ENCODE results near the gene BPIFA2. TPM values are rescaled to one million over a fixed set of nuclear protein-coding genes. Genes with fewer than 3 reads are reported as not detected.

Gene BPIFA2
- total RNA-seq, 1 experiment from 2014 or later: not detected

GRCh38 chr20:33154252-33154651 lies 13.7 kb upstream of the BPIFA2 start:
- H3K9me2 ChIP-seq (replicated peaks; ENCODE audit: low read length): no peaks in the 10 kb centered on the region
- CTCF ChIA-PET: no interaction called here
- H3F3A ChIP-seq (ENCODE audit: low read length, unreplicated experiment): no peaks in the 10 kb centered on the region
- ATAC-seq: no peak
- POLR2A ChIA-PET (ENCODE audit: unreplicated experiment): no interaction called here
- no peak overlapping the region for H3K4me3 ChIP-seq (ENCODE audit: low read length)
- H3K4me1 ChIP-seq (ENCODE audit: insufficient read depth, low read length): no peaks in the 10 kb centered on the region
- H3K27me3 ChIP-seq (ENCODE audit: low read length): peaks cover 72% of the 10 kb centered on the region
- BruUV-seq (replicated peaks): no TSS peak
- no peak for DNase-seq
- H3K9ac ChIP-seq (ENCODE audit: low read length): no peak overlapping the region
- no peak overlapping the region for H3K4me2 ChIP-seq (ENCODE audit: low read length)
- no peak overlapping the region for H2AFZ ChIP-seq (ENCODE audit: low read length)
- TF ChIP-seq EZH2phosphoT487 (IDR thresholded peaks at IDR 0.05; ENCODE audit: borderline replicate concordance, low read length) (no peak), EZH2 (IDR thresholded peaks at IDR 0.05; ENCODE audit: low read length, unreplicated experiment) (no peak), CTCF (conservative IDR thresholded peaks at IDR 0.05; ENCODE audit: low read depth, low read length) (no peak)
- H3K27ac ChIP-seq (ENCODE audit: low read length): no peak overlapping the region
- intact Hi-C loops (cut with micrococcal nuclease): no loop called here
- no peaks in the 10 kb centered on the region for H3K9me3 ChIP-seq (ENCODE audit: low read length)
- no peaks in the 10 kb centered on the region for H3K79me2 ChIP-seq (ENCODE audit: low read length)
- no peaks in the 10 kb centered on the region for H4K20me1 ChIP-seq (ENCODE audit: low read length)
- no peaks in the 10 kb centered on the region for H3K36me3 ChIP-seq (ENCODE audit: low read depth, low read length)

- TF ChIP-seq EZH2phosphoT487 (IDR thresholded peaks at IDR 0.05; ENCODE audit: borderline replicate concordance, low read length): no peak
- TF ChIP-seq EZH2 (IDR thresholded peaks at IDR 0.05; ENCODE audit: low read length, unreplicated experiment): no peak
- no peak for TF ChIP-seq CTCF (conservative IDR thresholded peaks at IDR 0.05; ENCODE audit: low read depth, low read length)
- H3K27ac ChIP-seq (ENCODE audit: low read length): no peak overlapping the region
- DNase-seq (no peak), ATAC-seq (no peak)
- no peaks in the 10 kb centered on the region for H4K20me1 ChIP-seq (ENCODE audit: low read length)
- H3K36me3 ChIP-seq (ENCODE audit: low read depth, low read length): no peaks in the 10 kb centered on the region
- no peak overlapping the region for H2AFZ ChIP-seq (ENCODE audit: low read length)
- H3K9me3 ChIP-seq (ENCODE audit: low read length): no peaks in the 10 kb centered on the region
- H3K4me2 ChIP-seq (ENCODE audit: low read length): no peak overlapping the region
- H3K4me3 ChIP-seq (ENCODE audit: low read length): no peak overlapping the region
- no TSS peak for BruUV-seq (replicated peaks)
- no peaks in the 10 kb centered on the region for H3K79me2 ChIP-seq (ENCODE audit: low read length)
- CTCF ChIA-PET: no interaction called here
- no peaks in the 10 kb centered on the region for H3F3A ChIP-seq (ENCODE audit: low read length, unreplicated experiment)
- intact Hi-C loops (cut with micrococcal nuclease): no loop called here
- H3K9ac ChIP-seq (ENCODE audit: low read length): no peak overlapping the region
- H3K27me3 ChIP-seq (ENCODE audit: low read length): peaks cover 71% of the 10 kb centered on the region
- no peaks in the 10 kb centered on the region for H3K4me1 ChIP-seq (ENCODE audit: insufficient read depth, low read length)
- POLR2A ChIA-PET (ENCODE audit: unreplicated experiment): no interaction called here
- no peaks in the 10 kb centered on the region for H3K9me2 ChIP-seq (replicated peaks; ENCODE audit: low read length)
These were observed 9.1 kb upstream of the BPIFA2 start for GRCh38 chr20:33158637-33159385.

- Histone ChIP-seq H3K4me2 (ENCODE audit: low read length) (no peak overlapping the region), H3K27me3 (ENCODE audit: low read length) (peaks cover 70% of the 10 kb centered on the region), H3F3A (ENCODE audit: low read length, unreplicated experiment) (no peaks in the 10 kb centered on the region), H4K20me1 (ENCODE audit: low read length) (no peaks in the 10 kb centered on the region), H2AFZ (ENCODE audit: low read length) (no peak overlapping the region), H3K79me2 (ENCODE audit: low read length) (no peaks in the 10 kb centered on the region), H3K9me2 (replicated peaks; ENCODE audit: low read length) (no peaks in the 10 kb centered on the region), H3K9ac (ENCODE audit: low read length) (no peak overlapping the region), H3K36me3 (ENCODE audit: low read depth, low read length) (no peaks in the 10 kb centered on the region), H3K27ac (ENCODE audit: low read length) (no peak overlapping the region), H3K4me1 (ENCODE audit: insufficient read depth, low read length) (no peaks in the 10 kb centered on the region), H3K9me3 (ENCODE audit: low read length) (no peaks in the 10 kb centered on the region), H3K4me3 (ENCODE audit: low read length) (no peak overlapping the region)
- TF ChIP-seq EZH2 (IDR thresholded peaks at IDR 0.05; ENCODE audit: low read length, unreplicated experiment): no peak
- TF ChIP-seq CTCF (conservative IDR thresholded peaks at IDR 0.05; ENCODE audit: low read depth, low read length): no peak
- TF ChIP-seq EZH2phosphoT487 (IDR thresholded peaks at IDR 0.05; ENCODE audit: borderline replicate concordance, low read length): no peak
- POLR2A ChIA-PET (ENCODE audit: unreplicated experiment): no interaction called here
- intact Hi-C loops (cut with micrococcal nuclease): no loop called here
- CTCF ChIA-PET: no interaction called here
- no TSS peak for BruUV-seq (replicated peaks)
- DNase-seq: no peak
- no peak for ATAC-seq
These were observed 8.2 kb upstream of the BPIFA2 start for GRCh38 chr20:33159713-33160112.

Data from PC-3 (cell line).